ENCODE measurements around the gene KISS1.
A peak's percentile ranks its signal among the peaks of the same experiment; 100 is the strongest.

The KISS1 gene

DNA sequence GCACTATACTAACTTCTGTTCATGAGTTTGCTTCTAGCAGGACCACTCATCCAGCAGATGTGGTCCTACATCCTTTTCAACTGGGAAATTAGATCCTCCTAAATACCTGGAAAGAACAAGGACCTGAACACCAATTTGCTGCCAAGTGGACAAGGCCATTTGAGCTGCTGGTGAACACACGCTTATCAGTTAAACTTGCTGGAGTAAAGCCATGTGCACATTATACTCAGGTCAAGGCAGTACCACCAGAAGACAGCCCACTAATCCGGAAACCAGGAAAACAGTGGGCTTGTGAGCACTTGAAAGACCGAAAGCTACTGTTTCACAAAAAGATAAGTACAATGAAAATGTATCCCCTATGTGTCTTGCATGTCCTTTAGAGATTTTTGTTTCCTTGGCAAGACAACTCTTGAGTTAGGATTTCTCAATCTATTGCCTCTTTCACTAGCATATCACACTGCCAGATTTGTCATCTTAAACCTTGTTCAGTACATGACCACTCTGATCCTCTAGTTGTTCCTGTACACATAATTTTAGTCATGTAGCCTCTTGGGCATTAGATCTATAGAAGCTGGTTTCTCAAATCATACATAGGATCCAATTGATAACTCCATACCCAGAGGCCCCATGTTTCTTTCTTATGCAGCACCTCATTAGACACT, 25.7 kb downstream of the KISS1 start:
- FAIRE-seq: no peak
- no peak for TF ChIP-seq POLR2A (IDR thresholded peaks at IDR 0.05; ENCODE audit: low read depth, low read length)
- no peak for DNase-seq (ENCODE audit: insufficient read length, low spot score)

DNA sequence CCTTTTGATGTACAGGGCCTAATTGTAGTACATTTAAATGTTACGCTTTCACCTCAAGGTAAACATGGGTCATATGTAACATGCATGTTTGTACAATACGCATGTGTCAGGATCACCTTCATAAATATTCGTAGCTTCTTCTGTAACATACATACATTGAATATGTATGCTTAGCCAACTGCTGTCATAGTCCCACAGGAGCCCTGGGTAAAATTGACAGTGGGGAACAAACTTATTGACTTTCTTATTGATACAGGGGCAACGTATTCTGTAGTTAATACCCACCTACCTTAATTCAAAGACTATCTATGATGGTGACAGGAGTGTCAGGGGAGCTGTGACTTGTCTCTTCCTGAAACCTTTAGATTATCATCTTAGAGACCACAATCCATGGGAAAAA, 26.4 kb downstream of the KISS1 start:
- no peak for TF ChIP-seq POLR2A (IDR thresholded peaks at IDR 0.05; ENCODE audit: low read depth, low read length)
- no peak for FAIRE-seq
- DNase-seq (ENCODE audit: insufficient read length, low spot score): no peak

DNA sequence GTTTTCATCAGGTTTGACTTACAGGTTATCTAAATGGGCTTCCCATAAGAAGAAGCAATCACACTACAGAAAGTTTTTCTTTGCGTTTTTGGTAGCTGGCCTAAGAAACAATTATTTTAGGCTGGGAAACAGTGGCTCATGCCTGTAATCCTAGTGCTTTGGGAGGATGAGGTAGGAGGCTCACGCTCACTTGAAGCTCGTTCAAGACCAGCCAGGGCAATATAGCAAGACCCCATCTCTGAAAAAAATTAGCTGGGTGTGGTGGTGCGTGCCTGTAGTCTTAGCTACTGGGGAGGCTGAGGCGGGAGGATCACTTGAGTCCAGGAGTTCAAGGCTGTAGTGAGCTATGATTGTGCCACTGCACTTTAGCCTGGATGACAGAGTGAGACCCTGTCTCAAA, 28.6 kb downstream of the KISS1 start:
- FAIRE-seq (no peak), DNase-seq (ENCODE audit: insufficient read length, low spot score) (no peak)
- TF ChIP-seq POLR2A (IDR thresholded peaks at IDR 0.05; ENCODE audit: low read depth, low read length): no peak

DNA sequence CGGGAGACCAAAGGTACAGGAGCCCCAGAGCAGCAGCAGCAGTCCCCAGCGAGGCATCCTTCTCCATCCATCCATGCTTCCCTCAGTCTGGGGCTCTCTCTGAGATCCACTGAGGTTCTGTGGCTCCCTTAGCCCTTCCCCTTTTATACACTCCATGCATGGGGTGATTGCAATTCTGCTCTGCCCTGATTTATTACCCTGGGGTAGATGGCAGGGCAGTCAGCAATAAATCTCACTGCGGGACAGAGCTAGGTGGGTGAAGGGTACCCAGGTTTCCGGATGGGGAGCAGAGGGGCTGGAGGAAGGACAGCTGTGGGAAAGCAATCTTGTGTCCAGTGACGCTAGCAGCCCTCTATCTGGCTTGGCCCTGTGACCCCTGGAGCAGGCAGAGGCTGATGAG, 30.1 kb downstream of the KISS1 start, which contains the start of gene REN:
Gene REN (minus strand): TSS at position 119 of the 400 bp plus-strand sequence. CDS start 44 bp downstream, at position 75.
- FAIRE-seq: no peak
- TF ChIP-seq POLR2A (IDR thresholded peaks at IDR 0.05; ENCODE audit: low read depth, low read length): no peak
- DNase-seq (ENCODE audit: insufficient read length, low spot score): no peak

DNA sequence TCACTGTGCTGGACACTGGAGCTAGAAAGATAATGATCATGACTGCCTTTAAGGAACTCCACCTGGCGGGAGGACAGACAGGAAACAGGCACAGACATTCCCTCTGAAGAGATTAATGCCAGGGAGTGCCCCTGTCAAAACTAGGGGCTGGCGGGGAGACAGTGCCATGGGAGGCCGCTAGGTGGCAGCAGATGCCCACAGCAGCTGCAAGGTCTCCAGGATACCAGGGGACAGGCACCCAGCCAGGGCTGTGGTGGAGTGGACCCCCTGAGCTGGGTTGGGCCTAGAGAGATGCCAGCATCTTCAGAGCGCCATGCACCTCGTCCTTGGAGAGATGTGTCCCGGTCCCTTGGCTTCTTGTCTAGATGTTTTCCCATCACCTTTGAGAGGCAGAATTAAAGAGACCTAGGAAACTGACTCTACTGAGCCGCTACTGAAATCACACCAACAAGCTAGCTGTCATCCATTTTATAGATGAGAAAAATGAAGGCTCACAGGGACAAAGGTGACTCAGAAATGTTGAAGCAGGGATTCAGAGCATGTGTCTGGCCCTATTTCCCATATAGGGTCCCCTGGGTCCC, 33.7 kb downstream of the KISS1 start:
- FAIRE-seq (no peak), DNase-seq (ENCODE audit: insufficient read length, low spot score) (peak; percentile 86)
- TF ChIP-seq POLR2A (IDR thresholded peaks at IDR 0.05; ENCODE audit: low read depth, low read length): no peak

DNA sequence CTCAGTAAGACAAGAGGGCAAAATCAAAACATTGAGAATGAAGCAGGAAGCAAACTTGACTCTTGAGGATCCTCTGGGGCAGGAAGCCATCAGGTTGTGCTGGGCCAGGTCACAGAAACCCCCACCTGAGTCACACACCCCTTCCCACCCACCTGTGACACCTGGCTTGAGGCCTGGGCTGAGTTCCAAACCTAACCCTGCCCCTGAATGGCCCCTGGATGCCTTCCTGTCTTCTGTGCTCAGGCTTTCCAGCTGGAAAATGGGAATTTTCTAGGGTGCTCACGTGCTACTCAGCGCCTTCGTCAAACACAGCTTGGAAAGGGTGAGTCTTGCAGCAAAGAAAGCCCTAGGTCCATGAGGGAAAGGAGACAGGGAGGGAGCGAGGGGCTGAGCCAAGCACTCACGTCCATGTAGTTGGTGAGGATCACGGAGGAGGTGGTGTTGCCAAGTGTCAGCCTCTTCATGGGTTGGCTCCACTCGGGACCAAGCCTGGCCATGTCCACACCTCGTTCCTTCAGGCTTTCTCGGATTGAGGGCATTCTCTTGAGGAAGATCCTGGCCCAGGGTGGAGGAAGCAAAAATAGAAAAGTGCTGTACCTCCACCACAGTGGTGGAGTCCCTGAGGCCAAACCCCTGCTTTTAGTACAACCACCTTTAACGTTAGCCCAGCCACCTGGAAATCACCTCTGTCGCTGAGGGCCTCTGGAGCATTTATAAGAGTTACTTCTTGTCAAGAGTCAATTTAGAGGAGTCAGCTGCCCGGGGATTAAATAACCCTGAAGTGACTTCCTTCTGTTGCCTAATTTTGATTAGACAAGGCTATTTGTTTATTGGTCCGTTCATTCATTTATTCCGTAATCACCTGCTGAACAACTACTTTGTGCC, 34.4 kb downstream of the KISS1 start:
- TF ChIP-seq POLR2A (IDR thresholded peaks at IDR 0.05; ENCODE audit: low read depth, low read length): no peak
- DNase-seq (ENCODE audit: insufficient read length, low spot score): no peak

DNA sequence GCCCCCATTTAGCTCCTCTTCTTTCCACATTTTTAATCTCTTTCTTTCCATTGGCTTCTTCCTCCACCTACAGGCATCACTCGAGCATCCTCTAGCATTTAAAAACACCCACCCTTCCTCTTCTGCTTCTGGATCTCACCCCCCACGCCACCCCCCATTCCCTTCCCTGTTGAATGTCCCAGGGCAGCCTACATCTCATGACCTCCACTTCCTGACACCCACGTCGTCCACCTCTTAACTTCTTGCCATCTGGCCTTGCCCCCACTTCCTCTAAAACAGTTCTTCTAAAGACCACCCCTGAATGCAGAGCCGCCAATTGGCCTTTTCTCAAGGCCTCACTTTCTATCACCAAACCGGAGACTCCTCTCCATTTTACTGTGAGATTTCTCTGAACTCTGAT, 38.3 kb downstream of the KISS1 start:
- DNase-seq (ENCODE audit: insufficient read length, low spot score) (no peak), FAIRE-seq (no peak)
- TF ChIP-seq POLR2A (IDR thresholded peaks at IDR 0.05; ENCODE audit: low read depth, low read length): no peak

More for the DNA sequence above, 34.4 kb downstream of the KISS1 start:
- no peak for FAIRE-seq

DNA sequence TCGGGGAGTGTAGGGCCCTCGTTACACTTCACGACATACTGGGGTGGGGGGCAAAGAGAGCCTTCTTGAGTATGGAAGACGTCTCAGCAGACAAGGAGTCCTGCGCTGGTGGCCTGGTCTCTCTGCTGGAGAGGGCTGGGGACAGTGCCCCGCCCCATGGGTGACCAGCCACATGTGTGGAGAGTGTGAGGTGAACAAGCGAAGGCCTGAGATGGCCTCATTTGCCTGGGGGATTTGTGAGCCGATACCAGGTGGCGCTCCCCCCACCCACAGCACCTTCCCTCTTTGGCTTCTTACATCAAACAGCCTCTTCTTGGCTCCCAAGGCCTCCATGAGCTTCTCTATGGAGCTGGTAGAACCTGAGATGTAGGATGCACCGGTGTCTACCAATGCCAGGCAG, 40.4 kb downstream of the KISS1 start:
- no peak for DNase-seq (ENCODE audit: insufficient read length, low spot score)
- no peak for FAIRE-seq
- no peak for TF ChIP-seq POLR2A (IDR thresholded peaks at IDR 0.05; ENCODE audit: low read depth, low read length)

DNA sequence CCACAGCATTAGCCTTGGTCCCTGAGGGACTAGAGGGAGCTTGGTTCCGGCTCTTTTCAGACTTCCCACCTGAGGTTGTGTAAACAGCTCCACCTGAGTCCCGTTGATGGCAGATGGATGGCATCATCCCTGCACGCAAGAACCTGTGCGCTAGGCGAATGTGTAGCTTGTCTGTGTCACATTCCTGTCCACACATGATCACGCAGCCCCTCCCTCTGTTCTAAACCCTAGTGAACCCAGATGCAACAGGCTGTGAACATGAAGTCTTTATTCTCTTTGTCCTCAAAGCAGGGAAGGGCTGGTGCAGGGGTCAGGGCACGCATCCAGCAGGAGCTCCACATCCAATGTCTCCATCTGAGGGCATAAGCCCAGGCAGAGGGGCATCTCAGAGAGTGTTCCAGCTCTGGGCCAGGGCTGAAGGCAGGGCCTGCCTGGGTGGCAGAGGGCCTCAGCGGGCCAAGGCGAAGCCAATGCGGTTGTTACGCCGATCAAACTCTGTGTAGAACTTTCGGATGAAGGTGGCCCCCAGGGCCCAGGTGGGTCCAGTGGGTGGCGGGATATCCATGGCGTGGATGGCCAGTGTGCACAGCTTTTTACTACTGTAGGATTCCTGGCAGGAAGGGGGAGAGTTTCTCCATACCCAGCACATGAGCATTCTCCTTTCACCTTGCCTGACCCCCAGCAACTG, 41.6 kb downstream of the KISS1 start:
- DNase-seq (ENCODE audit: insufficient read length, low spot score) (no peak), FAIRE-seq (no peak)
- TF ChIP-seq POLR2A (IDR thresholded peaks at IDR 0.05; ENCODE audit: low read depth, low read length): no peak

DNA sequence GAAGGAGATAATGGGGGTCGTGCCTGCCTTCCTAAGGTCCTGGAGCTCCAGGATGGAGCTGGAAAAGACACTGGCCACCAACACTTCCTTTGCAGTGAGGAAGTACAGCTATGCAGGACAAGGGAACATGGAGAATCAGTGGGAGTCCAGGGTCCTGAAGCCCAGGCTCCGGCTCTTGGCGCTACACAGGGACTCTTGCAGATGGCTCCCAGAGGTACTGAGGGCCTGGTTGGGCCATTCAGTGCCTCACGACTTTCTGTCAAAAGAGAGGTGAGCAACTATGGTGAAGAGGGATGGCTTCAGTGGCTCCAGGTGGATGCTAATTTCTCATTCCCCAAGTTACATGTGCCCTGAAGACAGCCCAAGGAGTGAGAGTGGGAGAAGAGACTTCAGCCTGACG, 42.6 kb downstream of the KISS1 start:
- no peak for TF ChIP-seq POLR2A (IDR thresholded peaks at IDR 0.05; ENCODE audit: low read depth, low read length)
- no peak for FAIRE-seq
- DNase-seq (ENCODE audit: insufficient read length, low spot score): no peak

DNA sequence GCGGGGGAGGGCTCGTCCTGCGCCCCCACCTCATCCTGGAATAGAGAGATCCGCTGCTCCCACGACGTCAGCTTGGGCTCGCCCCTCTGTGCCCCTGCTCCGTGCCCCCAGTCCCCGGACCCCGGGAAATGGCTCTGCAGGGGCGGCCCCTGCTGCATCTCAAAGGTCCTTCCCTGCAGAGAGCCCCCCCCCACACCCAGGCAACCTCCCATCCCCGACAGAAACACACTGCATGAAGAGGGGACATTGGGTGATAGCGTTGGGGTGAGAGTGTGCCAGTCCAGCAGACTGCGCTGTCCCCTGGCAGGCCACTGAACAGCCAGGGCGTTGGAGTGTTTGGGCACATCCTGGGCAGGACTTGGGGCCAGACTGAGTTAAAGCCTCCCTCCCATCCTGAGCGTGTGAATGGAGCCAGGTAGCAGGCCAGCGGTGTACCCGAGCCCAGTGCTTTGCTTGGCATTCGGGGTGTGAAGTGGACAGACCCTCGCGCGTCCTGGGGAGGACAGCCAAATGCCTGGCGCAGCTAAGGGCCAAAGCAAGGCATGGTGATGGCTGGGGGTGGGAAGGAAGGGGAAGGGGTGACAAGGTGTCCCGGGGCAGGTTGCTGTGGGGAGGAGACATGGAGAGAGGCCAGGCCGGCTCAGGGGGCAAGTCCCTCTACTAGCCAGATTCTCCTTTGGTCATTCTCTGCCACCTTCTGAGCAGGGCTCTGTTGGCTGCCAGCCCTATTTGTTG, 43.8 kb downstream of the KISS1 start:
- TF ChIP-seq POLR2A (IDR thresholded peaks at IDR 0.05; ENCODE audit: low read depth, low read length): peak; percentile 54
- no peak for DNase-seq (ENCODE audit: insufficient read length, low spot score)
- no peak for FAIRE-seq

DNA sequence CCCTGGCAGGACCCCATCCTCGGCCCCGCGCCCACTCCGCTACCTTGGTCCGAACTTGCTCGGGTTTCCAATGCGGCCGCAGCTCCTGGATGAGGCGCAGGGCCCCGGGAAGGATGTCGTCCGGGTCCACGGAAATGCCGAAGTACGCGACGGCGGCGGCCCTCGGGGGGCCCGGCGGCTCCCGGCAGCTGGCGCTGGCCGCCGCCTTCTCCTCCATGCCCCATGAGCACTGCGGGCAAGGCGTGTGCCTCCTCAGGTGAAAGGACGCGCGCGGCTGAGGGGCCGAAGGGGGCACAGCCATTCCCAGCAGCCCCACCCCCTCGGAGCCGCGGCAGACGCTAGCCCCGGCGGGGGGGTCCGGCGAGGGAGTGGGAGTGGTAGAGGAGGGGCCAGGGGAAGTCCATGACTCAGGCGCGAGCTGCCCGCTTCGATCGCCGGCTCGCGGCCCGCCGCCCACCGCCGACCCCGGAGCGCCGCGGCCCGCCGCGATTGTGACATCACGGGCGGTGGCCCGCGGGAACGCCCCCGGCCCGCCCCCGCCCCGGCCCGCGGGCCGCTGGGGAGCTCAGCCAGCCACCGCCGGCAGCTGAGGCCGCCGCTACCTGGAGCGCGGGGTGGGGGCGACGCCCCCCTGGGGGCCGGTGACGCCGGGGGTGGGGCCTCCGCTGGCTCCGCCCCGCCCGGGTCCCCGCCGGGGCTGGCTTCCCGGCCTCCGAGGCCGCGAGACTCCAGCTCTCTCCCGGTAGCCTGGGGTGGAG, 44.6 kb downstream of the KISS1 start, which contains the start of gene ETNK2:
Gene ETNK2 (minus strand): TSS at position 493 of the 758 bp plus-strand sequence. CDS start 192 bp downstream, at position 301.
- TF ChIP-seq POLR2A (IDR thresholded peaks at IDR 0.05; ENCODE audit: low read depth, low read length): no peak; the same call in 1 of the 2 replicates
- DNase-seq (ENCODE audit: insufficient read length, low spot score) (peak; percentile 65), FAIRE-seq (no peak)
